HepG2 (cell line): ENCODE measurements around the gene NACC2.

Experiments
- CHD4 ChIP-seq: fragments of 200-600 bp; sonication (generic); IDR thresholded peaks from 2 replicates; pipeline ENCODE4 v1.7.0; 2017; ENCODE audit warnings: mild to moderate bottlenecking, low read length, borderline replicate concordance
- CTCF ChIP-seq: sonication (generic); formaldehyde crosslinking; IDR thresholded peaks from 2 replicates; pipeline ENCODE4 v1.5.0; 2020; ENCODE audit warnings: mild to moderate bottlenecking, missing genetic modification reagents, moderate library complexity
- EZH2 ChIP-seq: conservative IDR thresholded peaks from 2 replicates; pipeline ENCODE4 v1.6.1; 2012; ENCODE audit warnings: mild to moderate bottlenecking, low read depth, low read length, moderate library complexity
- FOXJ3 ChIP-seq: sonication (generic); formaldehyde crosslinking; IDR thresholded peaks from 2 replicates; pipeline ENCODE4 v1.4.0; 2020; ENCODE audit warnings: missing genetic modification reagents, mild to moderate bottlenecking, borderline replicate concordance
- HIVEP1 ChIP-seq: sonication (generic); formaldehyde crosslinking; IDR thresholded peaks from 2 replicates; pipeline ENCODE4 v1.4.0; 2020; ENCODE audit warnings: mild to moderate bottlenecking, missing genetic modification reagents
- PHF8 ChIP-seq: sonication (generic); formaldehyde crosslinking; IDR thresholded peaks from 2 replicates; pipeline ENCODE4 v1.5.0; 2020; ENCODE audit warnings: missing genetic modification reagents
- USF2 ChIP-seq, 2 experiments: sonication (generic) in 1 of 2; formaldehyde crosslinking in 1 of 2; IDR thresholded peaks; 2 replicates each; pipeline versions ENCODE4 v1.5.1 to v1.6.1; 2011 to 2020; ENCODE audit warnings: borderline replicate concordance in 1 of 2, low read depth in 1 of 2, low read length in 1 of 2, mild to moderate bottlenecking in 1 of 2, missing genetic modification reagents in 1 of 2, moderate library complexity in 1 of 2
- YEATS4 ChIP-seq: sonication (generic); formaldehyde crosslinking; IDR thresholded peaks from 2 replicates; pipeline ENCODE4 v1.4.0; 2020; ENCODE audit warnings: missing genetic modification reagents, borderline replicate concordance
- ZNF407 ChIP-seq: sonication (generic); formaldehyde crosslinking; IDR thresholded peaks from one replicate; pipeline ENCODE4 v1.5.1; 2020; ENCODE audit warnings: mild to moderate bottlenecking, missing genetic modification reagents; ENCODE audit errors: not compliant biosample characterization
- ZNF598 ChIP-seq: sonication (generic); formaldehyde crosslinking; IDR thresholded peaks from 2 replicates; pipeline ENCODE4 v1.5.1; 2020; ENCODE audit warnings: mild to moderate bottlenecking, missing genetic modification reagents, borderline replicate concordance

- TF ChIP-seq FOXJ3 (CRISPR knock-in tag) (no peak), CTCF (CRISPR knock-in tag) (no peak), EZH2 (no peak), ZNF598 (no peak), USF2 (IDR thresholded peaks at IDR 0.05; ENCODE audit: low read depth, low read length) (no peak), USF2 (CRISPR knock-in tag; IDR thresholded peaks at IDR 0.05; ENCODE audit: borderline replicate concordance) (no peak), HIVEP1 (CRISPR knock-in tag) (no peak), ZNF407 (no peak), YEATS4 (CRISPR knock-in tag) (no peak), CHD4 (no peak), PHF8 (CRISPR knock-in tag) (no peak)
Observed at GRCh38 chr9:136058801-136059302, 36.2 kb downstream of the NACC2 start.
